Right lung (tissue), 5 donors: ENCODE results near the gene SOX13. TPM values are rescaled to one million over a fixed set of nuclear protein-coding genes. Genes with fewer than 3 reads are reported as not detected.

ENCODE experiments used
- DNase-seq, 2 donors: peaks; one replicate each; pipeline ENCODE4 v3.0.0-alpha.2; 2013
- polyA plus RNA-seq, 5 donors: library from polyadenylated mRNA; unstranded; fragments of 120-200 nt; gene quantifications; one replicate each; pipeline versions ENCODE4 v1.2.1 to v1.2.3, GENCODE V29; 2013; ENCODE audit warnings: inconsistent platforms in 1 of 5, low replicate concordance in 1 of 5; ENCODE audit not compliant: insufficient read length in 5 of 5, insufficient read depth in 1 of 5

SOX13 gene
- polyA plus RNA-seq, 5 donors = 41.0 to 58.0 (median 51.8) TPM

- DNase-seq = no peak
Measured at GRCh38 chr1:204053893-204054292, 19.0 kb upstream of the SOX13 start.

- DNase-seq = no peak
Measured at GRCh38 chr1:204059970-204060369, 12.9 kb upstream of the SOX13 start.

GRCh38 chr1:204062106-204062505 lies 10.8 kb upstream of the SOX13 start:
- no peak for DNase-seq

GRCh38 chr1:204065174-204065985 lies 7.5 kb upstream of the SOX13 start:
- DNase-seq = peak; percentile 59 to 68

GRCh38 chr1:204065986-204066300 lies 7.0 kb upstream of the SOX13 start:
- DNase-seq = no peak

- no peak for DNase-seq
Measured at GRCh38 chr1:204067935-204068334, 5.0 kb upstream of the SOX13 start.

- no peak for DNase-seq
Measured at GRCh38 chr1:204069887-204070286, 3.0 kb upstream of the SOX13 start.

- DNase-seq = no peak
Measured at GRCh38 chr1:204070895-204071294, 2.0 kb upstream of the SOX13 start.

- DNase-seq = no peak
Measured at GRCh38 chr1:204073837-204074273, 940 bp downstream of the SOX13 start.

- peak; percentile 89 to 91 for DNase-seq
Measured at GRCh38 chr1:204074274-204075138, 1.6 kb downstream of the SOX13 start.

- DNase-seq = no peak
Measured at GRCh38 chr1:204075139-204075521, 2.2 kb downstream of the SOX13 start.

GRCh38 chr1:204075890-204076846 lies 3.3 kb downstream of the SOX13 start:
- no peak for DNase-seq

- DNase-seq = no peak
Measured at GRCh38 chr1:204076891-204077290, 4.0 kb downstream of the SOX13 start.

- peak; percentile 55 to 58 for DNase-seq
Measured at GRCh38 chr1:204077979-204078696, 5.2 kb downstream of the SOX13 start.

GRCh38 chr1:204079608-204079999 lies 6.7 kb downstream of the SOX13 start:
- no peak for DNase-seq

GRCh38 chr1:204080163-204080903 lies 7.4 kb downstream of the SOX13 start:
- DNase-seq = peak; percentile 85 to 87

- DNase-seq = no peak
Measured at GRCh38 chr1:204081164-204081790, 8.4 kb downstream of the SOX13 start.

- no peak for DNase-seq
Measured at GRCh38 chr1:204081791-204082513, 9.0 kb downstream of the SOX13 start.

GRCh38 chr1:204083491-204083890 lies 10.6 kb downstream of the SOX13 start:
- DNase-seq = no peak
